ENCODE measurements around the gene NLRP1. TPM values are rescaled to one million over a fixed set of nuclear protein-coding genes. Genes with fewer than 3 reads are reported as not detected.

NLRP1 gene
- total RNA-seq = 43.0 and 49.4 TPM in 2 replicates

DNA sequence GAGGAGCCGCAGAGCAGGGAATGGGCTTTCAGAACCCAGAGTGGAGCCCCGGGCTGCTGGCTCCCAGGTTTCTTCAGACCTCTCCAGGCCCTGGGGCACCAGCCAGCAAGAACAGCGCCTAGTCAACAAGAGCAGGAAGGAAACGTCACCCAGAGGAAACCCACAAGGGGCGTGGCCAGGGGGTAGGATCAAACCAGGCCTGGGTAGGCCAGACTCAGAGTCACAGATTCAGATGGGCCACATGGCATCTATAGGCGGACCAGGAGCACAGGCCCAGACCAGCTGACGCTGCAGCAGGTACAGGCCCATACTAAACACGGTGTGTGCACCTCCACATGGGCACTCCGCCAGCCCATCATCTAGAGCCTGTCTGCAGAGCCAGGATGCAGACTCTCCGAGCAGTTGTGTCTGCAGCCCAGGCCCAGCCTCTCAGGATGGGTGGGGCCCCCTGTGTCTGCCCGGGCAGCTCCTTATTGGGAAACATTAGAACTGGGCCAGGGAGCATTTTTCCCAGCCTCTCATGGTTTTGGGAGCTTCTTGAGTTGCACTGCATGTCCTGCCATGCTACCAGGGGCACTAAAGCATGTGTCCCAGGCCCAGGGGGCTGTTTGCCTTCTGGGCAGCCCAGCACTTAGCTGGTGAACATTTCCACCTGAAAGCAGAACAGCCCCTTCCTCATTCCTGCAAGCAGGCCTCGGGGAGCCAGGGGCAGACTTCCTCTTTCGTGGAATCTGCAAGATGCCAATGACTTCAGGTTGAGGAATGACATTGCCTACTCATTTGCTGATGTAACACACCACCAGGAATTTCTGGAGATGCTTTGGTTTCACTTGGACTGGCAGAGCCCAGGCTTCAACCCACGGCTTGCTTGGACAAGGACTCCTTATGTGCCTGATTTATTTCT lies at the start of gene NLRP1:
NLRP1 (minus strand) TSS at position 127 of the 904 bp plus-strand sequence. CDS start 552 bp downstream, outside the sequence.

DNA sequence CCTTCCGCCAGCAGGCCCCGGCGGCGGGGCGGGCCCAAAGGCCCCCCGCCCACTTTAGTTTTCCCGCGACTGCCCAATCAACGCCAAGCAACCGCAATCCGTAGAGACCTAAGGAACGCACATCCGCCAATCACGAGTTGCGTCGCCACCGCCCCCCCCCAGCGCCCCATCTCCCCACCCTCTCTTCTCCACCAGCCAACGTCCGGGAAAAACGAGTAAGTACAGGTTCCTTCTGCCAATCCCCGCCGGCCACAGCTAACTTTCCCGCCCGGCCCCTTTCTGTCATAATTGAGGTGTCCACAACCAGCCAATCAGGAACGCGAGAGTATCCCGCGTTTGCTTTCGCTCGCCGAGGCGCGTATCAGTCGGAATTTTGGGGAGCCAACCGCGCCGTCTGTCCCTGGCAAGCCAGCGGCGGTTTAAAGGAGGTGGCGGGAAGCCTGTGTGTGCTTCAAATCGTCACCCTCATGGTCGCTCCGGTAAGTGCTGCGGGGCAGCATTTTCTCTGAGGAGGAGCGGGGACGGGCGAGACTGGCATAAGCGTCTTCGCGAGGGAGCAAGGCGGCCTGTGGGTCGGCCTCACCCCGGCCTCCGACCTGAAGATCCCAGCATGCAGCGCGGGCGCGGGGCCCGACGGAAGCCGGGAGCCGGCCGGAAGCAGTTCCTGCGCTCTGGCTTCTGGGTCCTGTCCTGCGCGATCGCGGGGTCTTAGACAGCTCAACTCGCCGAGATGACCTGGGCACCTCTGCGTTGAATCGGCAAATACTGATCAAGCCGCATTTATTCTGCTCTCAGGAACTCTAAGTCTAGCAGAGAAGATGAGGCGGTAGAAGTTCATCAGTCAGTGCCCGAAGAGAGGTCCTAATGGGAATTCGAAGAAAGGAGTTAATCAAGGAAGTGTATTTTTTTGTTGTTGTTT lies 97.8 kb downstream of the NLRP1 start, which contains the start of gene MIS12:
MIS12 (plus strand) TSS at position 361 of the 919 bp plus-strand sequence. CDS start 2,297 bp downstream, outside the sequence.

DNA sequence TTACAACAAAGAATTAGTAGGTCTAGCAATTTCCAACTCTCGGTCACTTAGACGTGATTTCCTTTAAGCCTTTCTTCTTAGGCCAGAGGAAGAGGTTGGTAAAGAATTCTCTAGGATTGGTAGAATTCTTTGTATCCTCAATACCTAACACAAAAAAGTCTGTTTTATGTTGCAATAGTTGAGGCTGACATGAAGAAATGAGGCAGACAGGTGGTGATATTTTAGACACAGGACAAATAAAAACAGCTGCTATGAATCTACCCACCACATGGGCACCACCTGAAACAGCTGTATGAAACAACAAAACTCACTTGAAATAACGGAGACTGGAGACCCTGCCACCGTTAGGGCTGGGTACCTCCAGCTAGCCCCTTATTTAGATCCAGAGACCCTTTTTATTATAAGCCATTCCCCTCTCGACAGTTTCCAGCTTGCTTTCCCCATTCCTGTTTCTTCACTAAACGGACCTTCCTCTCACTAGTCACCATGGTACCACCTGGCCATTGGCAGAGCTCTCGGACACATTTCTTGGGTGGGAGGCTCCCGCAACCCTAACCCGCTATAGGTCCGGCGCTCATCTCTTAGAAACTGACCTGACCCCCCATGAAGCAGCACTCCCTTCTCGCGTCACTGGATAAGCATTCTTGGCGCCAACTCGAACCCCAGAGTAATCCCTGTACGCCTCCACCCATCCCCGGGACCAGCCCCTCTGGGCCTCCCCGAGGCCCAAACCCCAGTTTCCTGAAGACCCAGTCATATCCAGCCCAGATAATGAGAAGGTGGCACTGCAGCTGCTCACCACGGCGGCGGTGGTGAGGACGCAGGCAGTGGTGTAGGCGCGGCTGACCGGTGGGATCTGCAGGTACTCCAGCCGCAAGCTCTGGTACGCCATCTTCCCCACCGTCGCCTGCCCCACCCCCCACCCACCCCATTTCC lies 98.8 kb downstream of the NLRP1 start, which contains the start of gene DERL2:
DERL2 (minus strand) TSS at position 909 of the 936 bp plus-strand sequence; CDS start at position 892, 17 bp downstream.

Other genes with a start within 250 kb of the NLRP1 start
- 155 and 167 TPM in 2 replicates for gene NUP88, start 164.8 kb downstream of the NLRP1 start, total RNA-seq
- gene RPAIN, start 164.3 kb downstream of the NLRP1 start, total RNA-seq = 47.7 and 48.9 TPM in 2 replicates
- gene C1QBP, start 145.4 kb downstream of the NLRP1 start, total RNA-seq = 414 and 439 TPM in 2 replicates
- 26.7 and 31.6 TPM in 2 replicates for gene DHX33, start 115.5 kb downstream of the NLRP1 start, total RNA-seq
- 31.8 and 35.0 TPM in 2 replicates for gene DERL2, start 98.3 kb downstream of the NLRP1 start, total RNA-seq
- 22.6 and 24.5 TPM in 2 replicates for gene MIS12, start 97.9 kb downstream of the NLRP1 start, total RNA-seq

All from thoracic aorta endothelial cell (primary cell).